Activated T-helper 1 cell treated with anti-CD3 and anti-CD28 coated beads, Interleukin-2, amount 50 U/mL, for 16 hours (primary cell): Measurements from ENCODE around the gene FHOD1.

Experiments
- DNase-seq, 2 donors: peaks; one replicate each; pipeline ENCODE4 v3.0.0-alpha.2; 2020; ENCODE audit warnings: low read depth in 1 of 2, low spot score in 1 of 2

The FHOD1 gene

GRCh38 chr16:67235816-67236562 lies 11.3 kb downstream of the FHOD1 start:
- peak; percentile 28 to 35 for DNase-seq

- DNase-seq, result no peak
Observed at GRCh38 chr16:67234180-67234597, 13.1 kb downstream of the FHOD1 start.

- no peak for DNase-seq
Observed at GRCh38 chr16:67233596-67233995, 13.7 kb downstream of the FHOD1 start.

GRCh38 chr16:67230809-67231660 lies 16.2 kb downstream of the FHOD1 start:
- DNase-seq, result no peak

GRCh38 chr16:67229906-67230808 lies 17.1 kb downstream of the FHOD1 start:
- DNase-seq, result no peak

- DNase-seq, result no peak
Observed at GRCh38 chr16:67228905-67229304, 18.4 kb downstream of the FHOD1 start.

- no peak for DNase-seq
Observed at GRCh38 chr16:67228034-67228785, 19.1 kb downstream of the FHOD1 start.

GRCh38 chr16:67227567-67227921 lies 19.7 kb downstream of the FHOD1 start:
- DNase-seq, result no peak

GRCh38 chr16:67226804-67227566 lies 20.3 kb downstream of the FHOD1 start, which contains the start of gene TMEM208:
Gene TMEM208 (plus strand): TSS chr16:67227130. CDS start chr16:67227219, 89 bp downstream.
- peak; percentile 96 to 97 for DNase-seq

GRCh38 chr16:67226295-67226803 lies 20.9 kb downstream of the FHOD1 start:
- no peak for DNase-seq

- DNase-seq, result no peak
Observed at GRCh38 chr16:67223992-67224391, 23.3 kb downstream of the FHOD1 start.

- DNase-seq, result no peak
Observed at GRCh38 chr16:67216612-67217490, 30.4 kb downstream of the FHOD1 start.

GRCh38 chr16:67215706-67216105 lies 31.6 kb downstream of the FHOD1 start:
- no peak for DNase-seq

- no peak for DNase-seq
Observed at GRCh38 chr16:67213197-67214019, 33.9 kb downstream of the FHOD1 start.

GRCh38 chr16:67212766-67213165 lies 34.5 kb downstream of the FHOD1 start:
- DNase-seq, result no peak

GRCh38 chr16:67211674-67212073 lies 35.6 kb downstream of the FHOD1 start:
- no peak for DNase-seq

- no peak for DNase-seq
Observed at GRCh38 chr16:67210069-67210937, 37.0 kb downstream of the FHOD1 start.
